Measurements from ENCODE around the gene HOXA4.

The HOXA4 gene

DNA sequence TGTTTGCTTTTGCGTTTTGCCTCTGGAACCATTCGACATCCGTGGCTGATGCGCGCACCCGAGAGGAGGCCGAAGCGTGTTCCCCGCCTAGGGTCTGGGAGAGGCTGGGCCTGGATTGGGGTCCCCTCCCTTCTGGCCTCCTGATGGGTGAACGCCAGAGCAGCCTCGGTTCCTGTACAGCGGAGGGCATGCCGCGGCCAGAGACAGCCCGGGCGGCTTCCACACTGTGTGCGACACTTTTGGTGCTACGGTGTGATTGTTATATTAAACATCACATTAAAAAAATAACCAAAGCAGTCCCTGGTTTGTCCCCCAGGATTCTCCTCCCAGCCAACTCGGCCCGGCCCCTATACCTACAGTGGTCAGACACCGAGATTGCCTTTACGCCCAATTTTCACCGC, 29.6 kb upstream of the HOXA4 start:
- Histone ChIP-seq H3K36me3 (replicated peaks) (no peaks in the 10 kb centered on the region), H3K27me3 (replicated peaks) (peaks cover 96% of the 10 kb centered on the region), H3K27ac (no peak overlapping the region), H3K4me3 (ENCODE audit: low read depth, low read length) (no peak overlapping the region)
- in situ Hi-C loops (cut with HindIII; ENCODE audit: low pct_ligation_motif_present, low sequenced_read_pairs) = loop anchor here (10.0 kb wide), 1 partner anchor 785 kb away; no protein-coding TSS in a partner anchor
- TF ChIP-seq, protein P1, sequence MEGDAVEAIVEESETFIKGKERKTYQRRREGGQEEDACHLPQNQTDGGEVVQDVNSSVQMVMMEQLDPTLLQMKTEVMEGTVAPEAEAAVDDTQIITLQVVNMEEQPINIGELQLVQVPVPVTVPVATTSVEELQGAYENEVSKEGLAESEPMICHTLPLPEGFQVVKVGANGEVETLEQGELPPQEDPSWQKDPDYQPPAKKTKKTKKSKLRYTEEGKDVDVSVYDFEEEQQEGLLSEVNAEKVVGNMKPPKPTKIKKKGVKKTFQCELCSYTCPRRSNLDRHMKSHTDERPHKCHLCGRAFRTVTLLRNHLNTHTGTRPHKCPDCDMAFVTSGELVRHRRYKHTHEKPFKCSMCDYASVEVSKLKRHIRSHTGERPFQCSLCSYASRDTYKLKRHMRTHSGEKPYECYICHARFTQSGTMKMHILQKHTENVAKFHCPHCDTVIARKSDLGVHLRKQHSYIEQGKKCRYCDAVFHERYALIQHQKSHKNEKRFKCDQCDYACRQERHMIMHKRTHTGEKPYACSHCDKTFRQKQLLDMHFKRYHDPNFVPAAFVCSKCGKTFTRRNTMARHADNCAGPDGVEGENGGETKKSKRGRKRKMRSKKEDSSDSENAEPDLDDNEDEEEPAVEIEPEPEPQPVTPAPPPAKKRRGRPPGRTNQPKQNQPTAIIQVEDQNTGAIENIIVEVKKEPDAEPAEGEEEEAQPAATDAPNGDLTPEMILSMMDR (IDR thresholded peaks at IDR 0.05; ENCODE audit: low read depth, low read length, missing control alignments) = no peak
- DNase-seq = no peak

GRCh38 chr7:27159266-27160144, 28.9 kb upstream of the HOXA4 start:
- H3K4me3 ChIP-seq (ENCODE audit: low read depth, low read length) = no peak overlapping the region
- DNase-seq = no peak
- TF ChIP-seq, protein P1 (IDR thresholded peaks at IDR 0.05; ENCODE audit: low read depth, low read length, missing control alignments) = no peak
- in situ Hi-C loops (cut with HindIII; ENCODE audit: low pct_ligation_motif_present, low sequenced_read_pairs) = loop anchor here (10.0 kb wide), 1 partner anchor 785 kb away; no protein-coding TSS in a partner anchor
- H3K27ac ChIP-seq = no peak overlapping the region
- H3K36me3 ChIP-seq (replicated peaks) = no peaks in the 10 kb centered on the region
- peaks cover 96% of the 10 kb centered on the region for H3K27me3 ChIP-seq (replicated peaks)

DNA sequence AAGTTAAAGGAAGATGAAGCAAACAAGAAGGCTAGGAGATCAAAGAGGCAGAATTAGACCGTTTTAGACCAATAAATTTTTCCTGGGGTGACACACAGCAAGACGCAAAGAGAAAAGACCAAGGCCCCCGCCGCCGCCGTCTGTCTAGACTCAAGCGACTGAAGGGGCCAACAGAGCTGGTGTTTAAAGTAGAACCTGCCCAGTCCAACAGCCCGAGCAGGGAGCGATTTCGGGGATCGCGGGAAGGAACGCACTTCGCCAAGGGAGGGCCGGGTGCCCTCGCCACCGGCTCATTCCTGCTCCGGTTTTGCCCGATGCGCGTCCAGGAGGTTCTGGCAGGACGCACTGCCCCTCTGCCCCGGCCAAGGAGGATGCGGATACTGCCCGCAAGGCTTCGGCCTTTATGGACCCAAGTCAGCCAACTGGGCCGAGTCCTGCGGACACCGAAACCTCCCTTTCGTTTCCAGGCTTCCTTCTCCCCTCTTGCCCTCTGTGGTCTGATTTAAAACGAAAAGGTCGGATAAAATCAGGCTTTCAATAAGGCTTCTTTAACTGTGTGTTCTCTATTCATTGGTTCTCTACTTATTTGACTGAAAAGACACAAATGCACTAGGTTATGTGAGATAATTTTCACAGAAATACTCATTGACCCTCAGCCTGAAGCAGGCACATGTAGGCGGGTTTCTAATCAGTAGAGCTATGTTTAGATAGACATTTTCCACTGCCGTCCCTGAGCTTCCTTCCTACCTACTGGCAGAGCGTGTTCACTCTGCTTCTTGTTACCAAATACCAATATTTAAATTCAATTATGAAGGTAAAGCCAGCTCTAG, 28.1 kb upstream of the HOXA4 start:
- no peaks in the 10 kb centered on the region for H3K36me3 ChIP-seq (replicated peaks)
- no peak overlapping the region for H3K4me3 ChIP-seq (ENCODE audit: low read depth, low read length)
- H3K27ac ChIP-seq = no peak overlapping the region
- DNase-seq = no peak
- peaks cover 96% of the 10 kb centered on the region for H3K27me3 ChIP-seq (replicated peaks)
- TF ChIP-seq, protein P1 (IDR thresholded peaks at IDR 0.05; ENCODE audit: low read depth, low read length, missing control alignments) = no peak
- in situ Hi-C loops (cut with HindIII; ENCODE audit: low pct_ligation_motif_present, low sequenced_read_pairs) = no loop called here

- Histone ChIP-seq H3K27ac (no peak overlapping the region), H3K4me3 (ENCODE audit: low read depth, low read length) (no peak overlapping the region), H3K27me3 (replicated peaks) (peaks cover 96% of the 10 kb centered on the region), H3K36me3 (replicated peaks) (no peaks in the 10 kb centered on the region)
- in situ Hi-C loops (cut with HindIII; ENCODE audit: low pct_ligation_motif_present, low sequenced_read_pairs) = no loop called here
- TF ChIP-seq, protein P1 (IDR thresholded peaks at IDR 0.05; ENCODE audit: low read depth, low read length, missing control alignments) = no peak
- DNase-seq = no peak
Measured at GRCh38 chr7:27157702-27158431, 27.3 kb upstream of the HOXA4 start.

- no peak overlapping the region for H3K4me3 ChIP-seq (ENCODE audit: low read depth, low read length)
- DNase-seq = no peak
- TF ChIP-seq, protein P1 (IDR thresholded peaks at IDR 0.05; ENCODE audit: low read depth, low read length, missing control alignments) = no peak
- peaks cover 96% of the 10 kb centered on the region for H3K27me3 ChIP-seq (replicated peaks)
- no peak overlapping the region for H3K27ac ChIP-seq
- H3K36me3 ChIP-seq (replicated peaks) = no peaks in the 10 kb centered on the region
- in situ Hi-C loops (cut with HindIII; ENCODE audit: low pct_ligation_motif_present, low sequenced_read_pairs) = no loop called here
Measured at GRCh38 chr7:27156916-27157701, 26.6 kb upstream of the HOXA4 start.
